K562 (cell line): ENCODE results near the gene EHD2.

ENCODE experiments used
- CEBPB ChIP-seq: fragments of 450-650 bp; IDR thresholded peaks from 2 replicates; pipeline ENCODE4 v1.6.1; 2016; ENCODE audit warnings: missing genetic modification characterization, missing compliant biosample characterization
- SRSF1 ChIP-seq: fragments of 200-400 bp; formaldehyde crosslinking; IDR thresholded peaks from 2 replicates; pipeline ENCODE4 v1.6.1; 2017; ENCODE audit warnings: mild to moderate bottlenecking, low read depth, low read length, moderate library complexity
- YY1 ChIP-seq, 3 experiments: IDR thresholded peaks; 2 replicates each; pipeline ENCODE4 v1.6.1; 2011; ENCODE audit warnings: low read length in 2 of 3, mild to moderate bottlenecking in 2 of 3, moderate library complexity in 2 of 3, borderline replicate concordance in 1 of 3, control low read depth in 1 of 3, low read depth in 1 of 3; ENCODE audit not compliant: insufficient read depth in 3 of 3, insufficient replicate concordance in 2 of 3, control insufficient read depth in 1 of 3, insufficient read length in 1 of 3; ENCODE audit errors: extremely low read depth in 1 of 3
- ZKSCAN8 ChIP-seq: fragments of 200-800 bp; sonication (Bioruptor generic); IDR thresholded peaks from 2 replicates; pipeline ENCODE4 v1.6.1; 2016; ENCODE audit warnings: missing genetic modification characterization, missing compliant biosample characterization
- TF ChIP-seq, protein P1 (sequence below): fragments of 250-450 bp; sonication (Bioruptor Pico); IDR thresholded peaks from 2 replicates; pipeline ENCODE4 v1.4.0; 2020

GRCh38 chr19:47698631-47699359 lies 14.4 kb upstream of the EHD2 start:
- no peak for TF ChIP-seq SRSF1
- TF ChIP-seq ZKSCAN8, result no peak
- no peak for TF ChIP-seq CEBPB
- no peak for TF ChIP-seq YY1 (IDR thresholded peaks at IDR 0.05; ENCODE audit: borderline replicate concordance in 1 of 3, control insufficient read depth in 1 of 3, extremely low read depth in 1 of 3, insufficient read depth in 3 of 3, insufficient read length in 1 of 3, insufficient replicate concordance in 2 of 3, low read depth in 1 of 3, low read length in 2 of 3)
- TF ChIP-seq, protein P1, sequence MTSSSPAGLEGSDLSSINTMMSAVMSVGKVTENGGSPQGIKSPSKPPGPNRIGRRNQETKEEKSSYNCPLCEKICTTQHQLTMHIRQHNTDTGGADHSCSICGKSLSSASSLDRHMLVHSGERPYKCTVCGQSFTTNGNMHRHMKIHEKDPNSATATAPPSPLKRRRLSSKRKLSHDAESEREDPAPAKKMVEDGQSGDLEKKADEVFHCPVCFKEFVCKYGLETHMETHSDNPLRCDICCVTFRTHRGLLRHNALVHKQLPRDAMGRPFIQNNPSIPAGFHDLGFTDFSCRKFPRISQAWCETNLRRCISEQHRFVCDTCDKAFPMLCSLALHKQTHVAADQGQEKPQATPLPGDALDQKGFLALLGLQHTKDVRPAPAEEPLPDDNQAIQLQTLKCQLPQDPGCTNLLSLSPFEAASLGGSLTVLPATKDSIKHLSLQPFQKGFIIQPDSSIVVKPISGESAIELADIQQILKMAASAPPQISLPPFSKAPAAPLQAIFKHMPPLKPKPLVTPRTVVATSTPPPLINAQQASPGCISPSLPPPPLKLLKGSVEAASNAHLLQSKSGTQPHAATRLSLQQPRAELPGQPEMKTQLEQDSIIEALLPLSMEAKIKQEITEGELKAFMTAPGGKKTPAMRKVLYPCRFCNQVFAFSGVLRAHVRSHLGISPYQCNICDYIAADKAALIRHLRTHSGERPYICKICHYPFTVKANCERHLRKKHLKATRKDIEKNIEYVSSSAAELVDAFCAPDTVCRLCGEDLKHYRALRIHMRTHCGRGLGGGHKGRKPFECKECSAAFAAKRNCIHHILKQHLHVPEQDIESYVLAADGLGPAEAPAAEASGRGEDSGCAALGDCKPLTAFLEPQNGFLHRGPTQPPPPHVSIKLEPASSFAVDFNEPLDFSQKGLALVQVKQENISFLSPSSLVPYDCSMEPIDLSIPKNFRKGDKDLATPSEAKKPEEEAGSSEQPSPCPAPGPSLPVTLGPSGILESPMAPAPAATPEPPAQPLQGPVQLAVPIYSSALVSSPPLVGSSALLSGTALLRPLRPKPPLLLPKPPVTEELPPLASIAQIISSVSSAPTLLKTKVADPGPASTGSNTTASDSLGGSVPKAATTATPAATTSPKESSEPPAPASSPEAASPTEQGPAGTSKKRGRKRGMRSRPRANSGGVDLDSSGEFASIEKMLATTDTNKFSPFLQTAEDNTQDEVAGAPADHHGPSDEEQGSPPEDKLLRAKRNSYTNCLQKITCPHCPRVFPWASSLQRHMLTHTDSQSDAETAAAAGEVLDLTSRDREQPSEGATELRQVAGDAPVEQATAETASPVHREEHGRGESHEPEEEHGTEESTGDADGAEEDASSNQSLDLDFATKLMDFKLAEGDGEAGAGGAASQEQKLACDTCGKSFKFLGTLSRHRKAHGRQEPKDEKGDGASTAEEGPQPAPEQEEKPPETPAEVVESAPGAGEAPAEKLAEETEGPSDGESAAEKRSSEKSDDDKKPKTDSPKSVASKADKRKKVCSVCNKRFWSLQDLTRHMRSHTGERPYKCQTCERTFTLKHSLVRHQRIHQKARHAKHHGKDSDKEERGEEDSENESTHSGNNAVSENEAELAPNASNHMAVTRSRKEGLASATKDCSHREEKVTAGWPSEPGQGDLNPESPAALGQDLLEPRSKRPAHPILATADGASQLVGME, result no peak
